OCI-LY1 (cell line): ENCODE measurements around the gene NCS1.

Source experiments
- H2AFZ ChIP-seq: fragments of 200-600 bp; sonication (generic), shearing (Covaris generic); 2 replicates; pipeline ENCODE4 v1.6.0; 2014; ENCODE audit warnings: antibody characterized with exemption, mild to moderate bottlenecking, low read length
- H3F3A ChIP-seq: fragments of 200-600 bp; sonication (generic), shearing (Covaris generic); 2 replicates; pipeline ENCODE4 v1.6.0; 2014; ENCODE audit warnings: mild to moderate bottlenecking, antibody characterized with exemption, low read length, moderate library complexity; ENCODE audit not compliant: insufficient read depth
- H3K27ac ChIP-seq: fragments of 200-600 bp; sonication (generic); 2 replicates; pipeline ENCODE4 v1.5.1; 2014; ENCODE audit warnings: low read length, mixed run types, mild to moderate bottlenecking, low read depth; ENCODE audit not compliant: poor library complexity, severe bottlenecking
- H3K27me3 ChIP-seq: fragments of 200-600 bp; sonication (generic); 2 replicates; pipeline ENCODE4 v1.6.0; 2014; ENCODE audit warnings: antibody characterized with exemption, mild to moderate bottlenecking, low read length, moderate library complexity; ENCODE audit not compliant: insufficient read depth
- H3K36me3 ChIP-seq: fragments of 200-600 bp; sonication (generic); 2 replicates; pipeline ENCODE4 v1.6.1; 2014; ENCODE audit warnings: mild to moderate bottlenecking, antibody characterized with exemption, low read length, moderate library complexity, mixed read lengths; ENCODE audit not compliant: insufficient read depth
- H3K4me1 ChIP-seq: fragments of 200-600 bp; sonication (generic); 2 replicates; pipeline ENCODE4 v1.5.1; 2014; ENCODE audit warnings: mild to moderate bottlenecking, low read length, moderate library complexity; ENCODE audit not compliant: insufficient read depth, severe bottlenecking
- H3K4me2 ChIP-seq: fragments of 200-600 bp; sonication (generic), shearing (Covaris generic); 2 replicates; pipeline ENCODE4 v1.6.1; 2014; ENCODE audit warnings: low read length
- H3K4me3 ChIP-seq: fragments of 200-600 bp; sonication (generic); 2 replicates; pipeline ENCODE4 v1.5.1; 2014; ENCODE audit warnings: low read length, low read depth, mild to moderate bottlenecking, mixed read lengths; ENCODE audit not compliant: poor library complexity, severe bottlenecking
- H3K79me2 ChIP-seq: fragments of 200-600 bp; shearing (Covaris generic); 2 replicates; pipeline ENCODE4 v1.6.1; 2016; ENCODE audit warnings: mixed run types, low read length, mixed read lengths; ENCODE audit not compliant: insufficient read depth
- H3K9ac ChIP-seq: fragments of 200-600 bp; sonication (generic), shearing (Covaris generic); 2 replicates; pipeline ENCODE4 v1.6.1; 2014; ENCODE audit warnings: mild to moderate bottlenecking, low read length, mixed read lengths
- H3K9me2 ChIP-seq: fragments of 200-600 bp; sonication (generic), shearing (Covaris generic); 2 replicates; pipeline ENCODE4 v1.6.1; 2014; ENCODE audit warnings: low read depth, mild to moderate bottlenecking, low read length, mixed read lengths
- H3K9me3 ChIP-seq: fragments of 200-600 bp; shearing (Covaris generic); 2 replicates; pipeline ENCODE4 v1.6.1; 2014; ENCODE audit warnings: low read length, mixed read lengths
- H4K20me1 ChIP-seq: fragments of 200-600 bp; sonication (generic), shearing (Covaris generic); 2 replicates; pipeline ENCODE4 v1.6.0; 2016; ENCODE audit warnings: mild to moderate bottlenecking, low read length; ENCODE audit not compliant: insufficient read depth
- CTCF ChIP-seq: fragments of 200-600 bp; sonication (generic), shearing (Covaris generic); IDR thresholded peaks from 2 replicates; pipeline ENCODE4 v1.5.1; 2017; ENCODE audit warnings: mild to moderate bottlenecking, antibody characterized with exemption, low read length, moderate library complexity, mixed read lengths
- EZH2 ChIP-seq: fragments of 200-600 bp; sonication (generic), shearing (Covaris generic); IDR thresholded peaks from 2 replicates; pipeline ENCODE4 v1.8.0; 2017; ENCODE audit warnings: borderline replicate concordance, mixed run types, mild to moderate bottlenecking, antibody characterized with exemption, low read length, moderate library complexity, mixed read lengths

The NCS1 gene

DNA sequence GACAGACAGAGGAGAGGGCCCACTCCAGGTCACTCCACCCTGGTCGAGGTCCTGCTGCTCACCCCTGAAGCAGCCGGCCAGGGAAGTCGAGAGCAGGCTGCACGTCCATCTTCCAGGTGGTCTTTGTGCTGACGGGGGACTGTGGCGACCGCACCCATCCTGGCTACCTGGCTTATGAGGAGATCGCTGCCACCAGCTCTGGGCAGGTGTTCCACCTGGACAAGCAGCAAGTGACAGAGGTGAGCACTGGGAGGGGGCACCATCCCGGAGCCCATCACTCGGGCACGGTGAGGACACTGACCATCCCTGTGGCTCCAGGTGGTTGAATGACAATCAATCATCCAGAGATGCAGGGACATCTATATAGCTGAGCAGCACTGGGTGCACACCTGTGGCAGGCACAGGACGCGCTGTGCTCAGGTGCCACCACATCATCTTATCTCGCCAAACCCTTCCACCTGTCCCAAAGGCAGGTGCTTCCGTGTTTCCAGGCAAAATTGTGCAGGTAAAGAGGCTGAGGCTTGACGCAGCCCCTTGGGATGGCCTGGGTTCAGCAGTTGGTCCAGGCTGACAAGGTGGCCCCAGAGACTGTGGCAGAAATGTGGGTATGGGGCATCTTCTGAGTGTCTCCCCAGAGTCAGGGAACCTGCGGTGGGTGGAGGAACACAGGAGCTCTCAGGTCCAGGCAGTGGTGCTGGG lies 114.0 kb downstream of the NCS1 start:
- Histone ChIP-seq H3K4me2 (no peak overlapping the region), H3K4me1 (no peaks in the 10 kb centered on the region), H3K79me2 (no peaks in the 10 kb centered on the region), H3K36me3 (no peaks in the 10 kb centered on the region), H3K9ac (no peak overlapping the region), H3K27me3 (no peaks in the 10 kb centered on the region), H3K9me3 (no peaks in the 10 kb centered on the region), H3K27ac (no peak overlapping the region), H4K20me1 (no peaks in the 10 kb centered on the region), H3K9me2 (no peaks in the 10 kb centered on the region), H3F3A (no peaks in the 10 kb centered on the region), H2AFZ (no peak overlapping the region), H3K4me3 (no peak overlapping the region)
- no peak for TF ChIP-seq CTCF
- no peak for TF ChIP-seq EZH2
